IPS-18c (cell line): Measurements from ENCODE around the gene FBRSL1.

ENCODE experiments used
- H3K4me3 ChIP-seq: 2 replicates; pipeline ENCODE4 v1.7.0; 2013; ENCODE audit warnings: low read depth, mild to moderate bottlenecking, low read length, moderate library complexity; ENCODE audit not compliant: insufficient read depth
- H3K9me3 ChIP-seq: one replicate; pipeline ENCODE4 v1.6.1; 2013; ENCODE audit warnings: mild to moderate bottlenecking, low read length, moderate library complexity; ENCODE audit not compliant: control insufficient read depth, insufficient read depth

The FBRSL1 gene

GRCh38 chr12:132522592-132523380 is 32.8 kb downstream of the FBRSL1 start:
- no peak overlapping the region for H3K4me3 ChIP-seq
- no peaks in the 10 kb centered on the region for H3K9me3 ChIP-seq

- Histone ChIP-seq H3K9me3 (no peaks in the 10 kb centered on the region), H3K4me3 (no peak overlapping the region)
Measured at GRCh38 chr12:132523576-132524331, 33.8 kb downstream of the FBRSL1 start.

- no peak overlapping the region for H3K4me3 ChIP-seq
Measured at GRCh38 chr12:132524405-132524804, 34.5 kb downstream of the FBRSL1 start.

GRCh38 chr12:132525011-132525832 is 35.3 kb downstream of the FBRSL1 start:
- Histone ChIP-seq H3K4me3 (no peak overlapping the region), H3K9me3 (peaks cover 3% of the 10 kb centered on the region)

More at GRCh38 chr12:132524405-132524804, 34.5 kb downstream of the FBRSL1 start:
- H3K9me3 ChIP-seq, result peaks cover 2% of the 10 kb centered on the region

GRCh38 chr12:132525833-132526455 is 36.0 kb downstream of the FBRSL1 start:
- Histone ChIP-seq H3K9me3 (peaks cover 3% of the 10 kb centered on the region), H3K4me3 (no peak overlapping the region)

- no peak overlapping the region for H3K4me3 ChIP-seq
- peaks cover 12% of the 10 kb centered on the region for H3K9me3 ChIP-seq
Measured at GRCh38 chr12:132527186-132527882, 37.4 kb downstream of the FBRSL1 start.

GRCh38 chr12:132527883-132528264 is 37.9 kb downstream of the FBRSL1 start:
- Histone ChIP-seq H3K9me3 (peaks cover 17% of the 10 kb centered on the region), H3K4me3 (no peak overlapping the region)

GRCh38 chr12:132528564-132529106 is 38.7 kb downstream of the FBRSL1 start:
- peaks cover 25% of the 10 kb centered on the region for H3K9me3 ChIP-seq
- H3K4me3 ChIP-seq, result no peak overlapping the region

- H3K4me3 ChIP-seq, result no peak overlapping the region
- H3K9me3 ChIP-seq, result peaks cover 31% of the 10 kb centered on the region
Measured at GRCh38 chr12:132529156-132529839, 39.3 kb downstream of the FBRSL1 start.

GRCh38 chr12:132529906-132530305 is 40.0 kb downstream of the FBRSL1 start:
- Histone ChIP-seq H3K9me3 (peaks cover 37% of the 10 kb centered on the region), H3K4me3 (no peak overlapping the region; the same call in 1 of the 2 replicates)

- H3K4me3 ChIP-seq, result no peak overlapping the region
- H3K9me3 ChIP-seq, result peaks cover 40% of the 10 kb centered on the region
Measured at GRCh38 chr12:132530447-132530846, 40.5 kb downstream of the FBRSL1 start.

GRCh38 chr12:132530851-132531250 is 40.9 kb downstream of the FBRSL1 start:
- Histone ChIP-seq H3K4me3 (no peak overlapping the region), H3K9me3 (peaks cover 43% of the 10 kb centered on the region)

- Histone ChIP-seq H3K9me3 (peaks cover 46% of the 10 kb centered on the region), H3K4me3 (peak overlapping the region; percentile 34; the same call in 1 of the 2 replicates)
Measured at GRCh38 chr12:132532711-132533583, 43.0 kb downstream of the FBRSL1 start.

- Histone ChIP-seq H3K9me3 (peaks cover 46% of the 10 kb centered on the region), H3K4me3 (peak overlapping the region; percentile 34; the same call in 1 of the 2 replicates)
Measured at GRCh38 chr12:132533584-132533958, 43.6 kb downstream of the FBRSL1 start.

GRCh38 chr12:132534076-132534475 is 44.1 kb downstream of the FBRSL1 start:
- Histone ChIP-seq H3K4me3 (peak overlapping the region; percentile 11; the same call in 1 of the 2 replicates), H3K9me3 (peaks cover 46% of the 10 kb centered on the region)
